Mammary epithelial cell (primary cell): ENCODE measurements around the gene CCDC178.

ENCODE experiments used
- CTCF ChIP-seq, 2 donors: IDR thresholded peaks in 1 of 2; conservative IDR thresholded peaks in 1 of 2; 2 replicates each; pipeline ENCODE4 v1.5.1; 2011 to 2012; ENCODE audit warnings: inconsistent platforms in 2 of 2, low read length in 2 of 2, mild to moderate bottlenecking in 2 of 2, control low read depth in 1 of 2, low read depth in 1 of 2; ENCODE audit not compliant: insufficient read depth in 1 of 2; ENCODE audit errors: extremely low read depth in 1 of 2
- EZH2 ChIP-seq: IDR thresholded peaks from 2 replicates; pipeline ENCODE4 v1.6.1; 2012; ENCODE audit warnings: low read length, inconsistent platforms, borderline replicate concordance

- no peak for TF ChIP-seq CTCF (conservative IDR thresholded peaks at IDR 0.05 in 1 of 2, IDR thresholded peaks at IDR 0.05 in 1 of 2; ENCODE audit: extremely low read depth in 1 of 2, insufficient read depth in 1 of 2, low read depth in 1 of 2, low read length in 2 of 2)
- TF ChIP-seq EZH2 = no peak
These were observed 164.7 kb downstream of the CCDC178 start for GRCh38 chr18:33275843-33276242.
